GM10847 (cell line): Measurements from ENCODE around the gene NEDD9.

Experiments
- POLR2A ChIP-seq: IDR thresholded peaks from 2 replicates; pipeline ENCODE4 v1.6.1; 2011; ENCODE audit not compliant: insufficient read length; ENCODE audit errors: extremely low read depth

The NEDD9 gene

DNA sequence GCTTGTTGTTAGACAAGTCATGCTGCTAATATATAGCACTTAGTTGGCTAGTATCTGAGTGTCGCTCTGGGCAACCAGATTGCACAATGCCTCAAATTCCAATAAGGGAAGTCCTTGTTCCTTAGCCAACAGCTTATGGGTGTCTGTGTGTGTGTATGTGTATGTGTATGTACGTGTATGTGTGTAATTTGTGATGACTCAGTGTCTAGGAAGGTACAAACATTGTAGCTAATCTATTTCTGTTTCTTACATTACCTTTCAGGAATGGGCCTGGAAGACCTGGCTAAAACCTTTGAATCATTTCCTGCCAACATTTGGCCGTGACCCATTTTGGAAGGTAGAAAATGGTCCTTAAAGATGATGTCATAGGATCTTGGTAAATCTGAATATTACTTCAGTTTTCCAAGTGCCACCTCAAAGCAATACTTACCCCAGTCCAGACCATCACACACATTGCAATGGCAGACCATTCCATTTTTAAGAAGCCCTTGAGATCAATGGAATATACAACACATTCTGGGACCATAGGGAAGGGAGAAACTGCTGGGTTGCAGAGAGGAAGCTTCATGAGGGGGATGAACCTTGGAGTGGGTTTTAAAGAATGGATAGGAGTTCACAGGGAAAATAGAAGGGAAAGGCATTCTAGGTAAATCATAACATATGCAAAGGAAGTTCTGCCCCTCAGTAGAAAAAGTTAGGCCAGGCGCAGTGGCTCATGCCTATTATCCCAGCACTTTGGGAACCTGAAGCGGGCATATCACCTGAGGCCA lies 25.1 kb downstream of the NEDD9 start:
- no peak for TF ChIP-seq POLR2A

DNA sequence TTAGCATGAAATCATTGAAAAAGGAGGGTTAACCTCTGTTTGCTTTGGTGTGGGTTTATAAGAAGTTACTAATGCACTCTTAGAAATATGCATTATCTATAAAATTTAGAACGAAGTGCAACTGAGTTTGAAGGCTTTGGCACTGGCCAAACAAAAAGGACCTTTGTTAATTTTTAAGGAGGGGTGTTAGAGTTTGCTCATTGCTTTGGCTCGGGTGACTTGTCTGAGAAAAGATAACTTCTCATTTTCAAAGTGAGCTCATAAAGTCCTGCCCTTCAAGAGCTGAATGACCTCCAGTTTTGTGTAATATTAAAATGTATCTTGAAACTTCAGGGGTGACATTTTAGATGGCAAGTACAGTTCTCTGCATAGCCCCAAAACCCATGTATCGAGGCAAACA lies 25.9 kb downstream of the NEDD9 start:
- no peak for TF ChIP-seq POLR2A

DNA sequence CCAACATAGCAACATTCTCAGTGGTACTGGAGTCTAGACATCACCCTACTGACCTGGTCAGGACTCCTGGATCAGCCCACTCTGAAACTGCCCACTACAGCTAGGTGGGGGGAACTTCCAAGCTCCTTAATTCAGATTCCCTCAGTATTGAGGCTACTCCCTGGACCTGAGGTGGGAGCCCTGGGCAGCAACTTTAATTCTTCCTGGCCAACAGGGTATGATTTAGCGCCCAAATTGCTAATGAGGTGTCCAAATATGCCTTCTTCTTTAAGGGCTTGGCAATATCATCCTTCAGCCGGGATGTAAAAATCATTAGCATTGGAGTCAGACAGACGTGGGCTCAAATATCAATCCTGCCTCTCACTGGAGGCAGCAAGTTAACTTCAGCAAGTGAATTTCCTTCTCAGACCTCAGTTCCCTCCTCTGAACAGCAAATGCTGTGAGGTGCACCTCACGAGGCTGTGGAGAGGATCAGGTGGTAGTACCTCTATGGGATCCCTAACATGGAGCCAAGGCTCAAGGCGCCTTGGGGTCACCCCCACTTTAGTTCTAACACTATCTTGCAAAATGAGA lies 27.6 kb downstream of the NEDD9 start:
- TF ChIP-seq POLR2A = no peak

DNA sequence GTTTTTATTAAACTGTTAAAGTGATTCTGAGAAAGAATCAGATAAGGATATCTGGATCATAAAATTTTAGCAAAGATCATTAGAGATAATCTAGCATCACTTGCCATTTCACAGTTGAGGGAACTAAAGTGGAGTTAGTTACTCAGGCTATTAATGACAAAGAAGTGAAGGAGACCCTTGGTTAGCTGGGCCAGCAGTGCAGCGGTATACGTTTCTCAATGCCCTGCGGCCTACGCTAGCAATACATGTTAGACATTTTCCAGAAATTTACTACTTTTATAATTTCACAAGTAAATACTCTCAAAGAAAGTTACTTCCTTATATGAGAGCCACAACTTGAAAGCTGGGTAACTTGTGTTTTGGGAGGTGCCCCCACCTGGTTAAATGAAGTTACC lies 28.5 kb downstream of the NEDD9 start:
- no peak for TF ChIP-seq POLR2A

DNA sequence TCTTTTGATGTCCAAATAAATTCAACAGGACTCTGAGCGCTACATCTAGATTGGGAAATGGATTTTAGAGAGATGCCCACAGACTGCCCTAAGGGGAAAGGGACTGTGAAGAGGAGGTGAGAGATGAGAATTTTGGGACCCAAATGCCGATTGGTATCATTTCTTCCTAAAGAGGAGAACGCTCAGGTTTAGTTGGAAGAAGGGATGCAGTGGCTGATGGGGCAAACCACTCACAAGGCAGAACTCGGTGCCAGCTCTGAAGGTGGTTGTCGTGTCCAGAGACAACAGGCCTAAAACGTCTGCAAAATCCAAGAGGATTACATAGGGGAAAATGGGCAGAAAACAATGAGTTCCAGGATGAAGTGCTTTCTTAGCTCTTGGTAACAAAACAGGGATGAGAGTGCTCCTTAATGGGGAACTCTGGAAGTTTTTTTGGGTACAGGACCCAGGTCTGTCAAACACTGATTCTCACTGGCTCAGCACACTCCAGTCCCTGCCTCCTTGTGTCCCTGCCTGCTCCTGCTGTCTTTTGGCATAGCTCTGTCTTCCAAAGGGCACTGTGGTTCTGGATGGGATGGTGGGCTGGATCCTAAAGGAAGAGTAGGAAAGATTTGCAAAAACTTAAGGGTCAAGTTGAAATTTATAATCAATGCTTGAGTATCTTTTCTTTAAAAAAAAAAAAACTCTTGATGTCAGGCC lies 29.0 kb downstream of the NEDD9 start:
- TF ChIP-seq POLR2A = no peak

DNA sequence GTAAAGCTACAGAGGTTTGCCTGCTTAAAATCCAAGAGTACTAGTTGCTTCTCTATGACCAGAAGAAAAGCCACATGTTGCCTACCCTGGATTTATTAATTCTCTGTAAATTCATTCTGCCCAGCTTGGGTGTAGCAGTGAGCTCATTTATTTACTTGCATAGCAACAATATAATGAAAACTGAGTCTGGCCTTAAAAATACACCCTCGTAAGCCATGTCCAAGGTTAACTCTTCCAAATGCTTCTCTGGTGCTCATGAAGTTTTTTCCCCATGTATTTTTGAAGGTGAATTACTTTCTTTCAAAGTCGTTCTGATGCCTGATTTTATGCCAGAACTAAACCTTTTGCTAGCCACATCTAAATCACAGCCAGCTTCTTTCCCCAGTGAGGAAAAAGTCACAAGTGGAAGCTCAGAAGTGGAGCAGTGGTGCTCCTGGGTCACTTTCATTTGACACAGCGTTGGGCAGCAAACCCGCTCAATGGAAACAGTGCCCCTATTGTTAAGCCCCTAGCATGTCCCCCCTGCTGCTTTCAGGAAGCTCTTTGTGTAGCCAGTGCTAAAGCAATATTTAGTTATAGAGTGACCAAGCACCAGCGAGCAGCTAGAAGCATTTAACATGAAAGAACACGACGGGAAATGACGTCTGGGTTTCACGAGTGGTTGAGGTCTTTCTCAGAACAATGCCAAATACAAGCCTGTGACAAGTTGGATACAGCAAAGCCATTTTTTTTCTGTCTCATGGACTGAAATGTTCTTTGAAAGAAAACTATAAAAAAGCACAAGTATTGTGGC lies 29.8 kb downstream of the NEDD9 start:
- TF ChIP-seq POLR2A = no peak

DNA sequence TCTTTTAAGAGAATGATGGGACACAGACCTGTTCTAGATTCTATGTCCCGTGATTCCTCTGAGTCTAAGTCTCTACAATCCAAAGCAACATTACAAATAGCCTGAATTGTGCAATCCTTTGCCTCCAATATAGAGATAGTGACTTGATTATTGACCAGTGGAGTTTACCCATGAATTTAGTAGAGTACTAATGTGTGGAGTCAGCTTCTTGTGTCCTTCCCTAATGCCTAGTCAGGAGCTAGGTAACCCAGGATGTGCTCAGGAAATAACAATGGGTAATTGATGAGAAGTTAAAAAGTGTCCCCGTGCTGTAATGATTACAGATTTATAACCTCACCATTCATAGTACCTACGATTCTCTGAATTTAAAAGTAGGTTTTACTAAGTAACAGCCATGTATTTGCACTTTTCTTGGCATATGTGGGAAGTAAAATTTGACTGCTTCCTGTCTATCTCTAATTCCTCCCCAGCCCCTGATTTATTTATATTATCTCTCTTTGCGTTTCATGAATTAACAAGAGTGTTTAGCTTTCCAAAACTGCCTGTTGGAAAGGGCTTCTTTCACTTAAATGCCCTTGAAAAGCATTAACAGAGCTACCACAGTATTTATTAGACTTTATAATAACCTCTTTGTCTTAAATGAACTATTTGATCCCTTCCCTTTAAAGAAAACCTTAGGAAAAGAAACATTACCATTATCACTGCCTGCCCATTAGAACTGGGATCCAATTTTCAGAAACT lies 30.5 kb downstream of the NEDD9 start:
- no peak for TF ChIP-seq POLR2A

GRCh38 chr6:11201015-11201414 lies 31.5 kb downstream of the NEDD9 start:
- no peak for TF ChIP-seq POLR2A

DNA sequence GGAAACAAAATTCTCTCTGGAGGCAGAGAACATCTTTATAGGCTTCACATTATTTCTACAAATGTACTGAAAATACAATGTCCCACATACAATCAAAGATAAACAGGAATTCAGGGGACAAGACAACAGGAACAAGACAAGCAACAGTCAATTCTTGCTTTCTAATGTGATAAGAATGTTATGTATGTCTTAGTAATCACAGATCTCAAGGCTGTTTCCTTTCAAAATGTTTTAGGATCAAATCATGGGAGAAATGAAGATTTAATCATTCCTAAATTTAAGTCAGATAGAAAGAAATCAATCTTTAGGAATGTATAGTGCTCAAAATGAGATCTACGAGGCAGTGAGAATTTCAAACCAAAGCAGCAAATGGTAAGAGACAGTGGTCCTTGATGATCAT lies 32.1 kb downstream of the NEDD9 start:
- TF ChIP-seq POLR2A = no peak

DNA sequence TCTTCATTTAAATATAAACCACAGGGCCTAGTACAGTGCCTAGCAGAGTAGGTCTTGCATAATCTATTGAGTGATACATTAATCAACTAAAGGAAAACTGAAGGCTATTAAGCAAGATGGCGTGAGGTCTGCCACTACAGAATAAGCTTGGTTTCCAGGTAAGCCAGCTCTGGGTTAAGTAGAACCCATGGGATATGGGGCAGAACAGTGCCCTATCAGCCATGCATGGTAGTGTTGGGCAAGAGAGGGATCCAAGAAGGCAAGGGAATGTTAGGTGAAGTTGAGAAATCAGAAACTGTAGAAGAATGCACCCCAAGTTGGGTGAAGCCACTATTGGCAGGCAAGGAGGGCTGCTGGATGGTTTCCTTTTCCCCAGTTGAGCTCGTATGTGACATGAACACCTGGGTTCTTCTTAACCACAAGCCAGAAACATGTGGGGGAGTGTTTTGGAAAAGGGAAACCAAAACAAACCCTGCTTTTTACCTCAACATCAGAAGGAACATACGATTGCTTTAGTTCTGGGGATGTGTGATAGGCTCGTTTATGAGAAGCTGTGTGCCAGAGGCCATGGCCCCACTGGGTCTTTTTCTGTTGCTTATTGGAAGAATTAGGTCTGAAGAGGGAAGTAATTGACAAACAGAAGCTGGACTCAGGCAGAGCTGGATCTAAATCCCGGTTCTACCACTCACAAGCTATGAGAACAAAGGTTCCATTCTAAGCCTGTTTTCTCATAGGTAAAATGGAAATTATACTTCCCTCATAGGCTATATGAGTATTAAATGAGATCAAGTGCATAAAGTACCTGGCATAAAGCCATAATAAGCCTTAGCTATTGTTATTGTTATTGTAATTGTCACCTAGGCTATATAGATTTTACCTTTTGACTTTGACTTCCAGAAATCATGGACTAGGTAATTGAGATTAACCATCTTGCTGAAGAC lies 33.5 kb downstream of the NEDD9 start:
- TF ChIP-seq POLR2A = no peak

GRCh38 chr6:11197850-11198249 lies 34.6 kb downstream of the NEDD9 start:
- TF ChIP-seq POLR2A = no peak

- no peak for TF ChIP-seq POLR2A
These were observed 35.3 kb downstream of the NEDD9 start for GRCh38 chr6:11197175-11197536.

DNA sequence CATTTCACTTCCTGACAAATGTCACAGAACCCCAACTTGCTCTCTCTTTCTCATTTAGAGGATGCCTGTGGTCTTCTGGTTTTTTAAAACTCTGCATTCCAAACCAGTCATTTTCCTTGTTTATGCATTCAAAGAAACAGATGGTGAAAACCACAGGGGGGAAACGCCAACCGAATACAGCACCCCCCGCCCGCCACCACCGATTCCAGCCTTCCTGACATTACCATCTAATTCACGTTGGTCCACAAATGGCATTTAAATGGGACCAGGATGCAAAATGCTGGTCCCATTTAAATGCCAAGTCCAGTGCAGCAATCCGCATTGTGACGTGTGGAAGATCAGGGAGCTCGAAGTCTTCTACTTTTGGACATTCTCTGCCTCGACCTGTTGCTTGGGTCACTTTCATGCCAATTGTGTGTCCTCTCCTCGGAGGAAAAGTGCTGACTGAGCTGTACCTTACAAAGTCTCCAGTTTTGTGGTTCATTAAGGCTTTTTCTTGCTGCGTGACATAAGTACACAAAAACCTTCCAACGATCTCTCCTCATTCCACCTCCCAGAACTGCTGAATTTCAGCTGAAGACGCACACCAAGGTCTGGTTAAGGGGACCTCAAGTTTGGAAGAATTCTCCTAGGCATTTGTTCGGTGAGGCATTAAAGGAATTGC lies 35.8 kb downstream of the NEDD9 start:
- no peak for TF ChIP-seq POLR2A
